Pancreas (tissue), 10 donors: ENCODE measurements around the gene CLCN1. TPM values are rescaled to one million over a fixed set of nuclear protein-coding genes. Genes with fewer than 3 reads are reported as not detected.

ENCODE experiments used
- ATAC-seq, 4 donors: fragments of 200-7000 bp; cut with Tn5 transposase; one replicate each; pipeline versions ENCODE4 v1.8.0 to v1.9.1; 2020; ENCODE audit warnings: mild to moderate bottlenecking in 4 of 4, moderate library complexity in 4 of 4
- DNase-seq, 6 donors: peaks; one replicate each; pipeline ENCODE4 v3.0.0-alpha.2; 2020
- FAIRE-seq: peaks from 2 replicates; lab custom pipeline; 2012; peaks lifted over from hg19 to GRCh38; lab: Jason Lieb, UNC
- H3K27ac ChIP-seq, 4 donors: fragments of 200-600 bp; sonication (generic); 1 replicate in 3 of 4; 2 replicates in 1 of 4; pipeline versions ENCODE4 v1.5.0 to v1.8.0; 2020
- H3K27me3 ChIP-seq, 4 donors: fragments of 200-600 bp; one replicate each; pipeline ENCODE4 v1.8.0; 2021
- H3K36me3 ChIP-seq, 3 donors: fragments of 200-600 bp; sonication (generic) in 1 of 3; one replicate each; pipeline versions ENCODE4 v1.5.0 to v1.8.0; 2020 to 2021
- H3K4me1 ChIP-seq, 3 donors: fragments of 200-600 bp; one replicate each; pipeline ENCODE4 v1.8.0; 2021
- H3K4me3 ChIP-seq, 4 donors: fragments of 200-600 bp; sonication (generic) in 2 of 4; one replicate each; pipeline versions ENCODE4 v1.5.0 to v1.8.0; 2020 to 2021
- H3K9me3 ChIP-seq, 4 donors: fragments of 200-600 bp; one replicate each; pipeline ENCODE4 v1.8.0; 2021
- WGBS, 2 donors: extraction: QIAGEN DNeasy Blood & Tissue Kit; methylation state at CpG; one replicate each; pipeline ENCODE4 v1.1.7; 2013; 5-methylcytosine and 5-hydroxymethylcytosine counted together
- intact Hi-C, 3 donors: fragments of 100-400 bp; cut with DNase I; formaldehyde crosslinking; loops; one replicate each; pipeline versions ENCODE4 v1.11.1 to v1.14.2; 2022
- polyA plus RNA-seq, 2 donors: library from polyadenylated mRNA; stranded (reverse); fragments of 200-250 nt; gene quantifications; one replicate each; pipeline ENCODE4 v1.2.3, GENCODE V29; 2013
- total RNA-seq, 6 donors: library from RNA; stranded (reverse); fragmentation: NEBNext Ultra II Directional in 4 of 6; extraction: Animal tissue kit (Norgen Biotek cat#: 25700) in 4 of 6; gene quantifications; one replicate each; pipeline versions ENCODE4 v1.2.1 to v1.2.4, GENCODE V29; 2021 to 2023
- TF ChIP-seq, protein P1 (sequence below), 4 donors: fragments of 200-600 bp; sonication (generic) in 3 of 4; IDR thresholded peaks; one replicate each; pipeline versions ENCODE4 v1.5.0 to v1.8.0; 2021; ENCODE audit warnings: antibody characterized with exemption in 4 of 4
- donor health status: healthy with polysubstance abuse.
- donor health status: DM: no; HTN: no; CAD: no; lungs with moderate emphysema.
- donor health status: DM: no; HTN: no; CAD: no.
- donor health status: control.
- donor health status: control.
- donor health status: Bipolar disorder and iron deficiency.
- donor health status: DM: yes; HTN: yes; CAD: no.
- donor health status: DM: no; HTN: no; CAD: no.
- donor health status: DM: no; HTN: no; CAD: no.
- donor health status: DM: yes; HTN: yes; CAD: no.

CLCN1 gene
- total and polyA plus RNA-seq, 8 donors: 0.05 to 0.06 TPM; not detected in 6

GRCh38 chr7:143351060-143351459, 35.1 kb downstream of the CLCN1 start:
- no peak for DNase-seq
- no peaks in the 10 kb centered on the region for H3K27me3 ChIP-seq
- no peak overlapping the region for H3K27ac ChIP-seq
- intact Hi-C loops: no loop called here
- H3K4me1 ChIP-seq: no peaks in the 10 kb centered on the region
- no peaks in the 10 kb centered on the region for H3K36me3 ChIP-seq
- 60 to 76% methylated on average over 5 of the region's 5 CpGs for WGBS, 2 donors
- TF ChIP-seq, protein P1, sequence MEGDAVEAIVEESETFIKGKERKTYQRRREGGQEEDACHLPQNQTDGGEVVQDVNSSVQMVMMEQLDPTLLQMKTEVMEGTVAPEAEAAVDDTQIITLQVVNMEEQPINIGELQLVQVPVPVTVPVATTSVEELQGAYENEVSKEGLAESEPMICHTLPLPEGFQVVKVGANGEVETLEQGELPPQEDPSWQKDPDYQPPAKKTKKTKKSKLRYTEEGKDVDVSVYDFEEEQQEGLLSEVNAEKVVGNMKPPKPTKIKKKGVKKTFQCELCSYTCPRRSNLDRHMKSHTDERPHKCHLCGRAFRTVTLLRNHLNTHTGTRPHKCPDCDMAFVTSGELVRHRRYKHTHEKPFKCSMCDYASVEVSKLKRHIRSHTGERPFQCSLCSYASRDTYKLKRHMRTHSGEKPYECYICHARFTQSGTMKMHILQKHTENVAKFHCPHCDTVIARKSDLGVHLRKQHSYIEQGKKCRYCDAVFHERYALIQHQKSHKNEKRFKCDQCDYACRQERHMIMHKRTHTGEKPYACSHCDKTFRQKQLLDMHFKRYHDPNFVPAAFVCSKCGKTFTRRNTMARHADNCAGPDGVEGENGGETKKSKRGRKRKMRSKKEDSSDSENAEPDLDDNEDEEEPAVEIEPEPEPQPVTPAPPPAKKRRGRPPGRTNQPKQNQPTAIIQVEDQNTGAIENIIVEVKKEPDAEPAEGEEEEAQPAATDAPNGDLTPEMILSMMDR (IDR thresholded peaks at IDR 0.05): no peak
- ATAC-seq: no peak
- no peak for FAIRE-seq
- H3K9me3 ChIP-seq: no peaks in the 10 kb centered on the region
- no peak overlapping the region for H3K4me3 ChIP-seq

DNA sequence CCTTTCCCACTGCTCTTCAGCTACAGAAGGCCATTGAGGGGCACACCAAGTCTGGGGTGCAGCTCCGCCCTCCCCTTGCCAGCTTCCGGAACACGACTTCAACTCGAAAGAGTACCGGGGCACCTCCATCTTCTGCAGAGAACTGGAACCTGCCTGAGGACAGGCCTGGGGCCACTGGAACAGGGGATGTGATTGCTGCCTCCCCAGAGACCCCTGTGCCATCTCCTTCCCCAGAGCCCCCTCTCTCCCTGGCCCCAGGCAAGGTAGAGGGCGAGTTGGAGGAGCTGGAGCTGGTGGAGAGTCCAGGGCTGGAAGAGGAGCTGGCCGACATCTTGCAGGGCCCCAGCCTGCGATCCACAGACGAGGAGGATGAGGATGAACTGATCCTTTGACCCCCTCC, 35.7 kb downstream of the CLCN1 start:
- no peaks in the 10 kb centered on the region for H3K27me3 ChIP-seq
- TF ChIP-seq, protein P1 (IDR thresholded peaks at IDR 0.05): no peak

GRCh38 chr7:143352531-143353002, 36.7 kb downstream of the CLCN1 start:
- intact Hi-C loops: no loop called here
- DNase-seq: peak in 1 of 6 donors; percentile 49
- Histone ChIP-seq H3K36me3 (no peaks in the 10 kb centered on the region), H3K9me3 (no peaks in the 10 kb centered on the region), H3K4me1 (no peaks in the 10 kb centered on the region), H3K4me3 (no peak overlapping the region), H3K27me3 (no peaks in the 10 kb centered on the region), H3K27ac (no peak overlapping the region)
- TF ChIP-seq, protein P1 (IDR thresholded peaks at IDR 0.05): no peak
- no peak for ATAC-seq
- WGBS, 2 donors: 79 to 80% methylated on average over 11 of the region's 11 CpGs
- no peak for FAIRE-seq

More for the DNA sequence above, 35.7 kb downstream of the CLCN1 start:
- Histone ChIP-seq H3K4me3 (no peak overlapping the region), H3K4me1 (no peaks in the 10 kb centered on the region), H3K36me3 (no peaks in the 10 kb centered on the region), H3K27ac (no peak overlapping the region), H3K9me3 (no peaks in the 10 kb centered on the region)
- 77 to 91% methylated on average over 9 of the region's 9 CpGs for WGBS, 2 donors
- FAIRE-seq: no peak
- no peak for ATAC-seq
- DNase-seq: no peak
- intact Hi-C loops: no loop called here

DNA sequence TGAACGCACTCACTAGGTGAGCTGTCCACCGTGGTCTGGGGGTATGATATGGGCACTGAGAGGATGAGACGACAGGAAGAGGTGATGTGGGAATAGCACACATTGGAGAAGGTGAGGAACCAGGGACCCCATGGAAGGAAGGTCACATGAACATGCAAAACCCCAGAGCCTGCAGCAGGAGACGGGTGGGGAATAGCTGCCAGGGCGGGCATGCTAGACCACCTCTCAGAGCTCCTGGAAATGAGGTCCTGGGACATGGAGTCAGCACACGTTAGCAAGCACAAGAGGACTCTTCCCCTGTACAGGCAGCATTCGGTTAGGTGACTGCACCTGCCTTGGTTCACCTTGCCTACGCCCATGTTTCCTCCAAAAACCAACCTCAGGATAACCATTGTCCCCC, 38.5 kb downstream of the CLCN1 start:
- Histone ChIP-seq H3K36me3 (no peaks in the 10 kb centered on the region), H3K4me3 (no peak overlapping the region), H3K27me3 (no peaks in the 10 kb centered on the region), H3K9me3 (no peaks in the 10 kb centered on the region), H3K4me1 (no peaks in the 10 kb centered on the region), H3K27ac (no peak overlapping the region)
- no peak for ATAC-seq
- DNase-seq: no peak
- intact Hi-C loops: no loop called here
- FAIRE-seq: no peak
- TF ChIP-seq, protein P1 (IDR thresholded peaks at IDR 0.05): no peak
- 72 to 79% methylated on average over 8 of the region's 8 CpGs for WGBS, 2 donors

- WGBS, 2 donors: 71 to 80% methylated on average over 8 of the region's 8 CpGs
- H3K9me3 ChIP-seq: no peaks in the 10 kb centered on the region
- DNase-seq (no peak), FAIRE-seq (no peak), ATAC-seq (no peak)
- H3K36me3 ChIP-seq: no peaks in the 10 kb centered on the region
- TF ChIP-seq, protein P1 (IDR thresholded peaks at IDR 0.05): no peak
- H3K27me3 ChIP-seq: no peaks in the 10 kb centered on the region
- H3K4me1 ChIP-seq: no peaks in the 10 kb centered on the region
- no peak overlapping the region for H3K27ac ChIP-seq
- H3K4me3 ChIP-seq: no peak overlapping the region
- intact Hi-C loops: no loop called here
Measured at GRCh38 chr7:143354965-143355364, 39.1 kb downstream of the CLCN1 start.
